H1 (cell line): ENCODE results near the gene PDE9A. TPM values are rescaled to one million over a fixed set of nuclear protein-coding genes. Genes with fewer than 3 reads are reported as not detected.

Source experiments
- CTCF ChIA-PET: fragments of 300-600 bp; sonication (Branson Sonifier 250); formaldehyde crosslinking; loops from one replicate; lab custom pipeline; 2021; ENCODE audit not compliant: partially characterized antibody; lab: Charles Lee
- POLR2A ChIA-PET: fragments of 300-600 bp; sonication (Branson Sonifier 250); formaldehyde crosslinking; loops from one replicate; lab custom pipeline; 2021; ENCODE audit warnings: inconsistent platforms; ENCODE audit not compliant: partially characterized antibody; lab: Charles Lee
- DNase-seq, 2 experiments: peaks; one replicate each; pipeline versions ENCODE4 v3.0.0 to v3.0.0-alpha.2; 2010 to 2022; ENCODE audit warnings: low spot score in 2 of 2, low read depth in 1 of 2, mixed read lengths in 1 of 2
- FAIRE-seq: peaks from 2 replicates; lab custom pipeline; 2011; peaks lifted over from hg19 to GRCh38; lab: Jason Lieb, UNC
- H2AFZ ChIP-seq: 2 replicates; pipeline ENCODE4 v1.8.1; 2012; ENCODE audit warnings: low read length, inconsistent platforms
- H2AK5ac ChIP-seq: 2 replicates; pipeline ENCODE4 v1.6.1; 2013; ENCODE audit warnings: low read depth, low read length
- H2BK120ac ChIP-seq: replicated peaks from 2 replicates; pipeline ENCODE3; 2013; ENCODE audit warnings: low read depth, low read length, inconsistent platforms
- H2BK12ac ChIP-seq: 2 replicates; pipeline ENCODE4 v1.6.1; 2013; ENCODE audit warnings: low read depth, low read length
- H2BK15ac ChIP-seq: 2 replicates; pipeline ENCODE4 v1.6.1; 2013; ENCODE audit warnings: low read length
- H2BK20ac ChIP-seq: 2 replicates; pipeline ENCODE4 v1.6.1; 2013; ENCODE audit warnings: low read length
- H2BK5ac ChIP-seq: 2 replicates; pipeline ENCODE4 v1.6.1; 2013; ENCODE audit warnings: low read depth, low read length
- H3K14ac ChIP-seq: 2 replicates; pipeline ENCODE4 v1.6.1; 2013; ENCODE audit warnings: inconsistent platforms; ENCODE audit not compliant: insufficient read length
- H3K18ac ChIP-seq: 2 replicates; pipeline ENCODE4 v1.6.1; 2013; ENCODE audit warnings: low read length; ENCODE audit errors: extremely low read depth
- H3K23ac ChIP-seq: 2 replicates; pipeline ENCODE4 v1.6.1; 2013; ENCODE audit warnings: inconsistent platforms; ENCODE audit not compliant: insufficient read length
- H3K23me2 ChIP-seq: 2 replicates; pipeline ENCODE4 v1.6.1; 2013; ENCODE audit warnings: low read depth, low read length
- H3K27ac ChIP-seq: 2 replicates; pipeline ENCODE4 v1.6.1; 2011; ENCODE audit warnings: low read depth, low read length, inconsistent platforms
- H3K27me3 ChIP-seq, 4 experiments: replicated peaks in 1 of 4; 1 replicate in 1 of 4; 2 replicates in 3 of 4; pipeline versions ENCODE4 v1.6.1 to v1.8.1; 2011 to 2013; ENCODE audit warnings: low read length in 3 of 4, mild to moderate bottlenecking in 3 of 4, inconsistent platforms in 2 of 4, mixed read lengths in 2 of 4, moderate library complexity in 1 of 4; ENCODE audit not compliant: control insufficient read depth in 3 of 4, insufficient read depth in 3 of 4; ENCODE audit errors: extremely low read depth in 1 of 4
- H3K36me3 ChIP-seq, 4 experiments: 2 replicates each; pipeline versions ENCODE4 v1.6.1 to v1.8.1; 2011 to 2013; ENCODE audit warnings: mild to moderate bottlenecking in 4 of 4, low read length in 3 of 4, moderate library complexity in 2 of 4, control low read depth in 1 of 4, inconsistent platforms in 1 of 4; ENCODE audit not compliant: insufficient read depth in 4 of 4, control insufficient read depth in 2 of 4
- H3K4ac ChIP-seq: replicated peaks from 2 replicates; pipeline ENCODE3; 2013; ENCODE audit warnings: low read length, low read depth, mixed read lengths, inconsistent platforms; ENCODE audit not compliant: insufficient read length
- H3K4me1 ChIP-seq, 4 experiments: replicated peaks in 1 of 4; 1 replicate in 1 of 4; 2 replicates in 3 of 4; pipeline versions ENCODE4 v1.6.1 to v1.8.1; 2011 to 2013; ENCODE audit warnings: low read length in 3 of 4, inconsistent platforms in 2 of 4, mixed read lengths in 1 of 4; ENCODE audit not compliant: insufficient read depth in 4 of 4, control insufficient read depth in 3 of 4
- H3K4me2 ChIP-seq, 2 experiments: 2 replicates each; pipeline versions ENCODE4 v1.6.1 to v1.8.1; 2011 to 2013; ENCODE audit warnings: low read depth in 2 of 2, low read length in 2 of 2, control low read depth in 1 of 2, inconsistent platforms in 1 of 2, mild to moderate bottlenecking in 1 of 2; ENCODE audit not compliant: insufficient read depth in 1 of 2
- H3K4me3 ChIP-seq, 4 experiments: fragments of 200-600, 300-600 bp in 1 of 4; sonication (generic), shearing (Covaris generic), sonication (Bioruptor Twin) in 1 of 4; 2 replicates each; pipeline versions ENCODE4 v1.5.1 to v1.8.1; 2011 to 2016; ENCODE audit warnings: low read length in 4 of 4, low read depth in 3 of 4, control low read depth in 2 of 4, inconsistent platforms in 2 of 4, mild to moderate bottlenecking in 2 of 4, mixed read lengths in 1 of 4, moderate library complexity in 1 of 4; ENCODE audit not compliant: insufficient read depth in 2 of 4; ENCODE audit errors: extremely low read depth in 1 of 4
- H3K56ac ChIP-seq: replicated peaks from 2 replicates; pipeline ENCODE3; 2013; ENCODE audit warnings: low read depth, mild to moderate bottlenecking, mixed read lengths, low read length, inconsistent platforms; ENCODE audit not compliant: insufficient read length
- H3K79me1 ChIP-seq: 2 replicates; pipeline ENCODE4 v1.6.1; 2013; ENCODE audit warnings: low read depth, low read length, control low read depth
- H3K79me2 ChIP-seq, 2 experiments: 2 replicates each; pipeline versions ENCODE4 v1.6.1 to v1.8.1; 2012 to 2013; ENCODE audit warnings: low read length in 2 of 2, mild to moderate bottlenecking in 2 of 2, inconsistent platforms in 1 of 2; ENCODE audit not compliant: insufficient read depth in 2 of 2, control insufficient read depth in 1 of 2
- H3K9ac ChIP-seq, 4 experiments: replicated peaks in 1 of 4; 1 replicate in 1 of 4; 2 replicates in 3 of 4; pipeline versions ENCODE4 v1.6.1 to v1.8.1; 2011 to 2013; ENCODE audit warnings: low read depth in 3 of 4, low read length in 3 of 4, control low read depth in 2 of 4, mild to moderate bottlenecking in 2 of 4, moderate library complexity in 2 of 4, inconsistent platforms in 1 of 4; ENCODE audit errors: extremely low read depth in 1 of 4
- H3K9me3 ChIP-seq, 2 experiments: 2 replicates each; pipeline versions ENCODE4 v1.6.1 to v1.8.1; 2012 to 2013; ENCODE audit warnings: mild to moderate bottlenecking in 2 of 2, moderate library complexity in 2 of 2, control low read depth in 1 of 2, inconsistent platforms in 1 of 2, low read depth in 1 of 2, low read length in 1 of 2, mixed read lengths in 1 of 2; ENCODE audit not compliant: insufficient read depth in 2 of 2
- H4K20me1 ChIP-seq, 2 experiments: replicated peaks in 1 of 2; 2 replicates each; pipeline versions ENCODE3 to v1.8.1; 2011 to 2013; ENCODE audit warnings: inconsistent platforms in 2 of 2, low read length in 2 of 2, mild to moderate bottlenecking in 1 of 2; ENCODE audit not compliant: insufficient read depth in 2 of 2, control insufficient read depth in 1 of 2
- H4K5ac ChIP-seq: 2 replicates; pipeline ENCODE4 v1.6.1; 2013; ENCODE audit warnings: low read length, low read depth, mixed read lengths, inconsistent platforms; ENCODE audit not compliant: insufficient read length
- H4K8ac ChIP-seq: 2 replicates; pipeline ENCODE4 v1.8.0; 2013; ENCODE audit warnings: mild to moderate bottlenecking, moderate library complexity, low read length, inconsistent platforms; ENCODE audit not compliant: insufficient read depth; ENCODE audit errors: extremely low read depth
- H4K91ac ChIP-seq: replicated peaks from 2 replicates; pipeline ENCODE3; 2013; ENCODE audit warnings: low read length, mixed read lengths, inconsistent platforms; ENCODE audit not compliant: insufficient read length
- EGR1 ChIP-seq: IDR thresholded peaks from 2 replicates; pipeline ENCODE4 v1.6.1; 2011; ENCODE audit warnings: low read depth, low read length, borderline replicate concordance
- RFX5 ChIP-seq: IDR thresholded peaks from 2 replicates; pipeline ENCODE4 v1.6.1; 2011; ENCODE audit warnings: low read depth, low read length, improper control_type of control experiment, borderline replicate concordance
- SP4 ChIP-seq: IDR thresholded peaks from 2 replicates; pipeline ENCODE4 v1.6.1; 2012; ENCODE audit warnings: low read length, inconsistent platforms
- WGBS, 2 experiments: shearing (Covaris generic) in 1 of 2; methylation state at CpG; one replicate each; pipeline versions ENCODE4 v1.1.6 to v1.1.7; 2013 to 2015; ENCODE audit warnings: low lambda C conversion rate in 2 of 2, mixed read lengths in 2 of 2, inconsistent platforms in 1 of 2, low coverage in 1 of 2, missing lambda C conversion rate in 1 of 2; ENCODE audit not compliant: insufficient replicate concordance in 2 of 2, insufficient coverage in 1 of 2, insufficient read length in 1 of 2; ENCODE audit errors: extremely low coverage in 1 of 2, missing lambda C conversion rate in 1 of 2; 5-methylcytosine and 5-hydroxymethylcytosine counted together
- polyA plus RNA-seq, 7 experiments: library from polyadenylated mRNA; depleted of rRNA in 3 of 7; stranded (reverse) in 5 of 7; unstranded in 2 of 7; fragments of >200 nt in 5 of 7; fragments of 200-250 nt in 2 of 7; gene quantifications; 1 replicate in 5 of 7; 2 replicates in 1 of 7; 4 replicates in 1 of 7; pipeline versions ENCODE4 v1.2.1 to v1.2.3, GENCODE V29; 2011 to 2013; ENCODE audit warnings: missing spikeins in 2 of 7, mixed read lengths in 2 of 7
- total RNA-seq: library from RNA; stranded (reverse); fragmentation: NEBNext Ultra II Directional; extraction: Animal tissue kit (Norgen Biotek cat#: 25700); gene quantifications from 2 replicates; pipeline ENCODE4 v1.2.1, GENCODE V29; 2021

Gene PDE9A
- total and polyA plus RNA-seq, 2 of the 8 experiments (the other 6 are each of a cell fraction or from before 2014, with no cell fraction given) = 39.2 to 45.9 TPM

DNA sequence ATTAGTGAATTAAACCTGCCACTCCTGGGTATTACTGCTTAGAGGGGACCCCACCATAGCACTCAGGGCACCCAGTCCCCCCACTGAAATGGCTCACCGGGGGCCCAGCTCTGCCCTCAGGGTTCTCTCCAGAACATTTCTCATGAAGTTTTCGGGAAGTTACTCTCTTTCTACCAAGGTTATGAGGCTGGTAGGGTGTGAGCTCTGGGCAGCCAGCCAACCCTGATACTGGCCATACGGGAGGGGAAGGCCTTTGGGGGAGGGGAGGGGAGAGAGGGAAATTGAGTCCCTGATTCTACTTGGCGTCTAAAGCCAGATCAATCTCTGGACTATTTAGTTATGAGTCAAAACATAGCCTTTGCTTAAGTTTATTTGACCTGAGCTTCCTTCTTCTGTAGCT is 12.9 kb upstream of the PDE9A start:
- TF ChIP-seq EGR1 (no peak), RFX5 (no peak), SP4 (no peak)
- no peak for DNase-seq
- no peak overlapping the region for H3K9ac ChIP-seq
- H2BK120ac ChIP-seq = no peak overlapping the region
- H3K23me2 ChIP-seq = peaks cover 4% of the 10 kb centered on the region; the same call in 1 of the 2 replicates
- no peaks in the 10 kb centered on the region for H3K79me2 ChIP-seq
- ChIA-PET POLR2A (interaction anchor here (1.6 kb wide), 1 partner anchor 16 kb away, joined by 3 read pairs; no protein-coding TSS in a partner anchor), CTCF (interaction anchor here (1.0 to 10.7 kb wide), 4 partner anchors 13 to 104 kb away, joined by 3 to 112 read pairs (median 3); partner anchors contain the start of gene PDE9A)
- no peak overlapping the region for H4K91ac ChIP-seq
- H3K36me3 ChIP-seq = no peaks in the 10 kb centered on the region
- H3K27ac ChIP-seq = no peak overlapping the region
- no peak overlapping the region for H2BK15ac ChIP-seq
- H3K56ac ChIP-seq = no peak overlapping the region
- no peak overlapping the region for H2AK5ac ChIP-seq
- H3K4ac ChIP-seq = no peak overlapping the region
- H4K5ac ChIP-seq = no peak overlapping the region
- FAIRE-seq = no peak
- H2BK20ac ChIP-seq = no peak overlapping the region
- no peak overlapping the region for H3K4me3 ChIP-seq
- no peak overlapping the region for H2AFZ ChIP-seq
- no peak overlapping the region for H3K23ac ChIP-seq
- no peak overlapping the region for H3K14ac ChIP-seq
- H3K18ac ChIP-seq = no peak overlapping the region
- no peak overlapping the region for H3K4me2 ChIP-seq
- H3K4me1 ChIP-seq = peaks cover 2 to 21% (median 10%) of the 10 kb centered on the region in 4 experiments; a peak in 6 of 7 replicates
- 0 out of 2 replicates have a peak overlapping the region, but pooled peaks have one; percentile 81 for H2BK12ac ChIP-seq
- no peak overlapping the region for H2BK5ac ChIP-seq
- H4K8ac ChIP-seq = no peak overlapping the region
- no peaks in the 10 kb centered on the region for H3K9me3 ChIP-seq
- 76% methylated on average over 3 of the region's 4 CpGs; no CpG with 5 or more reads in 1 of the 2 experiments for WGBS, 2 experiments
- no peaks in the 10 kb centered on the region for H3K79me1 ChIP-seq
- peaks cover 0 to 7% (median 3%) of the 10 kb centered on the region in 4 experiments; a peak in 3 of 7 replicates for H3K27me3 ChIP-seq
- H4K20me1 ChIP-seq = peaks cover 0 to 3% of the 10 kb centered on the region in 2 experiments
